Stimulated activated CD4-positive, alpha-beta T cell treated with anti-CD3 and anti-CD28 coated beads, TNF-alpha, amount 100 ng/mL, for 24 hours (primary cell): ENCODE measurements around the gene CHRDL2.
"Not testable (repeated sequence)": the region's sequence is repeated elsewhere in the genome, so short reads cannot be mapped to it uniquely, and the experiment has no call there.

Source experiments
- DNase-seq, 3 experiments: peaks; one replicate each; pipeline ENCODE4 v3.0.0-alpha.2; 2020; ENCODE audit warnings: low read depth in 3 of 3

The CHRDL2 gene

GRCh38 chr11:74731301-74732094 lies at the start of gene CHRDL2:
Gene CHRDL2, minus strand, starts transcription at chr11:74731426. Its CDS starts 538 bp downstream, at chr11:74730888.
- DNase-seq, result no peak

- DNase-seq, result no peak
Observed at GRCh38 chr11:74780248-74781005, 49.2 kb upstream of the CHRDL2 start.

- DNase-seq, result no peak
Observed at GRCh38 chr11:74778581-74778980, 47.4 kb upstream of the CHRDL2 start.

- no peak for DNase-seq
Observed at GRCh38 chr11:74777877-74778276, 46.7 kb upstream of the CHRDL2 start.

GRCh38 chr11:74777038-74777437 lies 45.8 kb upstream of the CHRDL2 start:
- no peak for DNase-seq

GRCh38 chr11:74776546-74776945 lies 45.3 kb upstream of the CHRDL2 start:
- no peak for DNase-seq

GRCh38 chr11:74775762-74776161 lies 44.5 kb upstream of the CHRDL2 start:
- no peak for DNase-seq

- DNase-seq, result no peak
Observed at GRCh38 chr11:74773476-74773875, 42.2 kb upstream of the CHRDL2 start.

GRCh38 chr11:74771139-74771538 lies 39.9 kb upstream of the CHRDL2 start:
- no peak for DNase-seq

GRCh38 chr11:74770456-74770855 lies 39.2 kb upstream of the CHRDL2 start:
- DNase-seq, result no peak

GRCh38 chr11:74769055-74769707 lies 38.0 kb upstream of the CHRDL2 start:
- no peak for DNase-seq

- peak in 2 of 3 experiments; percentile 14 to 28 for DNase-seq
Observed at GRCh38 chr11:74768172-74768651, 37.0 kb upstream of the CHRDL2 start.

- no peak for DNase-seq
Observed at GRCh38 chr11:74766905-74767304, 35.7 kb upstream of the CHRDL2 start.

GRCh38 chr11:74756571-74756970 lies 25.3 kb upstream of the CHRDL2 start:
- DNase-seq, result no peak

- DNase-seq, result no peak
Observed at GRCh38 chr11:74755395-74755995, 24.3 kb upstream of the CHRDL2 start.

GRCh38 chr11:74754507-74755252 lies 23.5 kb upstream of the CHRDL2 start:
- no peak for DNase-seq

- no peak for DNase-seq
Observed at GRCh38 chr11:74751303-74751702, 20.1 kb upstream of the CHRDL2 start.

- DNase-seq, result not testable (repeated sequence)
Observed at GRCh38 chr11:74750598-74750997, 19.4 kb upstream of the CHRDL2 start.

GRCh38 chr11:74749965-74750296 lies 18.7 kb upstream of the CHRDL2 start:
- no peak for DNase-seq

GRCh38 chr11:74749127-74749964 lies 18.1 kb upstream of the CHRDL2 start:
- DNase-seq, result peak in 1 of 3 experiments; percentile 41
